Activated naive CD8-positive, alpha-beta T cell treated with anti-CD3 and anti-CD28 coated beads for 36 hours (primary cell): Measurements from ENCODE around the gene RBMS3. TPM values are rescaled to one million over a fixed set of nuclear protein-coding genes. Genes with fewer than 3 reads are reported as not detected.
"Not testable (repeated sequence)": the region's sequence is repeated elsewhere in the genome, so short reads cannot be mapped to it uniquely, and the experiment has no call there.

ENCODE experiments used
- DNase-seq: peaks from one replicate; pipeline ENCODE4 v3.0.0; 2021
- H3K27ac Mint-ChIP-seq: one replicate; pipeline ENCODE4 v1.8.0; 2022; ENCODE audit warnings: mild to moderate bottlenecking, moderate library complexity, mixed read lengths
- H3K27me3 Mint-ChIP-seq: one replicate; pipeline ENCODE4 v1.8.0; 2022; ENCODE audit warnings: mild to moderate bottlenecking, mixed read lengths
- H3K36me3 Mint-ChIP-seq: one replicate; pipeline ENCODE4 v1.8.0; 2021; ENCODE audit warnings: mild to moderate bottlenecking, mixed read lengths
- H3K4me1 Mint-ChIP-seq: one replicate; pipeline ENCODE4 v1.8.0; 2021; ENCODE audit warnings: mixed read lengths
- H3K4me3 Mint-ChIP-seq: one replicate; pipeline ENCODE4 v1.8.0; 2022; ENCODE audit warnings: mild to moderate bottlenecking, moderate library complexity, mixed read lengths
- H3K9me3 Mint-ChIP-seq: one replicate; pipeline ENCODE4 v1.8.0; 2022; ENCODE audit warnings: mixed read lengths
- total RNA-seq, 2 experiments: library from RNA; stranded (reverse); gene quantifications; one replicate each; pipeline ENCODE4 v1.2.3, GENCODE V29; 2021

RBMS3 gene
- total RNA-seq, 2 experiments from 2014 or later, result 1.6 TPM

DNA sequence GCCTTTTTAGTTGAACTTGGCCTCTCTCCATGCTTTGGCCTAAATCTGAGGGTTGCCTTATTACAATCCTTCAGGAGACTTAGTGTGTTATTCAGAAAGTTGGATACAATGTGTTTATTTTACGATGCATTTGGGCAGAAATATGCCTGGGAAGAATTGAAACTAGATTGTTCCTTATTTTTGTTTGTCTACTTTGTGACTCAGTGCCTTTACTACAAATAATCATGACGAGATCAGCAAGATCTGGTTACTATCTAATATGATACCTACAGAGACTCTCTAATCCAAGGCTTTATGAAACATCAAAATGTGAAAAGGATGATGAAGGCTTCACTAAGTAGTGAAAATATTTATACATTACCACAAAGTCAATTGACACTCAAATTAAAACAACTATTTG, 82.2 kb downstream of the RBMS3 start:
- Mint-ChIP-seq H3K4me1 (no peaks in the 10 kb centered on the region), H3K27ac (no peak overlapping the region), H3K27me3 (no peaks in the 10 kb centered on the region), H3K4me3 (no peak overlapping the region), H3K9me3 (no peaks in the 10 kb centered on the region), H3K36me3 (no peaks in the 10 kb centered on the region)
- no peak for DNase-seq

GRCh38 chr3:29370021-29370420, 89.2 kb downstream of the RBMS3 start:
- H3K4me3 Mint-ChIP-seq, result no peak overlapping the region
- DNase-seq, result no peak
- no peaks in the 10 kb centered on the region for H3K4me1 Mint-ChIP-seq
- no peaks in the 10 kb centered on the region for H3K9me3 Mint-ChIP-seq
- H3K27me3 Mint-ChIP-seq, result peaks cover 3% of the 10 kb centered on the region
- H3K36me3 Mint-ChIP-seq, result no peaks in the 10 kb centered on the region
- H3K27ac Mint-ChIP-seq, result no peak overlapping the region

GRCh38 chr3:29370476-29371420, 89.9 kb downstream of the RBMS3 start:
- peaks cover 3% of the 10 kb centered on the region for H3K27me3 Mint-ChIP-seq
- no peak for DNase-seq
- no peaks in the 10 kb centered on the region for H3K36me3 Mint-ChIP-seq
- no peaks in the 10 kb centered on the region for H3K9me3 Mint-ChIP-seq
- H3K4me3 Mint-ChIP-seq, result no peak overlapping the region
- no peak overlapping the region for H3K27ac Mint-ChIP-seq
- H3K4me1 Mint-ChIP-seq, result no peaks in the 10 kb centered on the region

- no peak overlapping the region for H3K4me3 Mint-ChIP-seq
- H3K27ac Mint-ChIP-seq, result no peak overlapping the region
- no peak for DNase-seq
- no peaks in the 10 kb centered on the region for H3K4me1 Mint-ChIP-seq
- no peaks in the 10 kb centered on the region for H3K9me3 Mint-ChIP-seq
- H3K27me3 Mint-ChIP-seq, result peaks cover 3% of the 10 kb centered on the region
- no peaks in the 10 kb centered on the region for H3K36me3 Mint-ChIP-seq
These were observed 92.3 kb downstream of the RBMS3 start for GRCh38 chr3:29373131-29373680.

DNA sequence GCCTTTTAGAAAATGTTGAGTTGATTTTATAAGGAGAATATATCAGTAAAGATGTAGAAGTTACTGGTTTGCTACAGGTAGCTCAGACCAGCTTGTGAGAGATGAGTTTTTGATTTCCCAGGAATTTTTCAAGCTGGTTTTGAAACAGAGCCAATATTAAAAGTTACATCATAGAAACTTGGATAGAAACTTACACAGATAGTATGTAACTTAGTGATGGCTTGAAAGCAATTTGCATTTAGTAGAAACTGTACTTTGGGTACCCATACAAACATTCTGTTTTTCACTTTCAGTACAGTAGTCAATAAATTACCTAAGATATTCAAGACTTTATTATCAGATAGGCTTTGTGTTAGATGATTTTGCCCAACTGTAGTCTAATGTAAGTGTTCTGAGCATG, 93.4 kb downstream of the RBMS3 start:
- H3K4me1 Mint-ChIP-seq, result no peaks in the 10 kb centered on the region
- H3K27ac Mint-ChIP-seq, result no peak overlapping the region
- no peak for DNase-seq
- H3K9me3 Mint-ChIP-seq, result no peaks in the 10 kb centered on the region
- peaks cover 3% of the 10 kb centered on the region for H3K27me3 Mint-ChIP-seq
- H3K4me3 Mint-ChIP-seq, result no peak overlapping the region
- no peaks in the 10 kb centered on the region for H3K36me3 Mint-ChIP-seq

- DNase-seq, result no peak
- H3K4me3 Mint-ChIP-seq, result no peak overlapping the region
- H3K4me1 Mint-ChIP-seq, result no peaks in the 10 kb centered on the region
- H3K27ac Mint-ChIP-seq, result no peak overlapping the region
- H3K27me3 Mint-ChIP-seq, result no peaks in the 10 kb centered on the region
- no peaks in the 10 kb centered on the region for H3K36me3 Mint-ChIP-seq
- no peaks in the 10 kb centered on the region for H3K9me3 Mint-ChIP-seq
These were observed 98.2 kb downstream of the RBMS3 start for GRCh38 chr3:29379097-29379496.

DNA sequence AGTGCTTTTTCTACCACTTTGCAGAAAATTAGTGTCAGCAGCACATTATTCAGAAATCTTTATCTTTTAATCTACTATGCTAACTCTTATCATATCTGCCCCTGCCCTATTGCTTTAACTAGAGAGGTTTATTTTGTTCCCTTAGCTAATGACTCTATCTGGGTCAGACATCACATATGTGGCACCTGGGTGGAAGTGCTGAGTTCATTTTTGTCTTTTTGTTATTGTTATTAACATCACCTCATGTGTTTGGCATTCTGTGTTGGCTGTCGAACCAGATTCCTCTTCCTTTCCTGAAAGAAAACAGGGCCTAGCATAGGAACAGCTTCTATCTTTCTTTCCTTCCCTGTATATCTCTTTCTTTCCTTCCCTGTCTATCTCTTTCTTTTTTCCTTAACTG, 100.7 kb downstream of the RBMS3 start:
- DNase-seq, result no peak
- Mint-ChIP-seq H3K27me3 (no peaks in the 10 kb centered on the region), H3K36me3 (no peaks in the 10 kb centered on the region), H3K27ac (no peak overlapping the region), H3K9me3 (no peaks in the 10 kb centered on the region), H3K4me3 (no peak overlapping the region), H3K4me1 (peaks cover 1% of the 10 kb centered on the region)

GRCh38 chr3:29382409-29382808, 101.5 kb downstream of the RBMS3 start:
- Mint-ChIP-seq H3K9me3 (no peaks in the 10 kb centered on the region), H3K27me3 (no peaks in the 10 kb centered on the region), H3K4me3 (no peak overlapping the region), H3K36me3 (no peaks in the 10 kb centered on the region), H3K27ac (no peak overlapping the region), H3K4me1 (peaks cover 3% of the 10 kb centered on the region)
- no peak for DNase-seq

DNA sequence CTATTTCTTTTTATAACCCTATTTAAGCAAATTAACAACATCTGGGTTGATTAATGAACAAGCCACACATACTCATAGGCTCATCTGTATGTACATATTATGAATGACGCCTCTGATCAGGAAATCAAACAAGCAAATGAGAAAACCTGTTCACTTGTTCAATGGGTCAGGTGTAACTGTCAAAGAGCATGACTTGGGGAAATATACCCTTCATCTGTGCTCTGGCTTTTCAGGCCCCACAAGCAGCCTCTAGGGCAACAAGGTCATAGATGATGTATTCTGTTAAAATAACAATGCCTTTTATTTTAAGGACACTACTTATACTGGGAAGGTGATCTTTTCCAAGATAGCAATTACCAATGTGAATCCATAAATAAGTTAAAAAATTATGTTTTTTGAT, 102.0 kb downstream of the RBMS3 start:
- Mint-ChIP-seq H3K4me3 (no peak overlapping the region), H3K9me3 (no peaks in the 10 kb centered on the region), H3K27ac (no peak overlapping the region), H3K27me3 (no peaks in the 10 kb centered on the region), H3K4me1 (peaks cover 3% of the 10 kb centered on the region), H3K36me3 (no peaks in the 10 kb centered on the region)
- no peak for DNase-seq

DNA sequence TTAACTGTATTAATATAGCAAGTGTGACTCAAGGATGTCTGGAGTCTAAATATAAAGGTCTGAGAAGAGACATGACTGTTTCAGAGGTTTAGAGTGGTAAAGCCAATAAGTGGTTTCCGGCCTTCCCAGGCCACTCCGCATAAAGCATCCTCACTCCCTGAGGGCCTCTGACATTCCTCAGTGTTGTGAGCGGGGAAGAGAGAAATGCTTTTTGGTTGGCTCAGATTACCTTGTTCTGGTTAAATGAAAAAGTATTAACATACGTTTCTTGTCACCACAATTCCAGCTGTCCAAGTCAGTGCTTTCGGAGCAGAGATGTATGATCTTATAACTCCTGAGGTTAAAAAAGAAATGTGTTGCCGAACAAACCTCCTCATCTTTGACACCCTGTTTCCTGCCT, 103.8 kb downstream of the RBMS3 start:
- DNase-seq, result no peak
- Mint-ChIP-seq H3K4me3 (no peak overlapping the region), H3K4me1 (peaks cover 3% of the 10 kb centered on the region), H3K36me3 (no peaks in the 10 kb centered on the region), H3K27me3 (no peaks in the 10 kb centered on the region), H3K27ac (no peak overlapping the region), H3K9me3 (no peaks in the 10 kb centered on the region)

DNA sequence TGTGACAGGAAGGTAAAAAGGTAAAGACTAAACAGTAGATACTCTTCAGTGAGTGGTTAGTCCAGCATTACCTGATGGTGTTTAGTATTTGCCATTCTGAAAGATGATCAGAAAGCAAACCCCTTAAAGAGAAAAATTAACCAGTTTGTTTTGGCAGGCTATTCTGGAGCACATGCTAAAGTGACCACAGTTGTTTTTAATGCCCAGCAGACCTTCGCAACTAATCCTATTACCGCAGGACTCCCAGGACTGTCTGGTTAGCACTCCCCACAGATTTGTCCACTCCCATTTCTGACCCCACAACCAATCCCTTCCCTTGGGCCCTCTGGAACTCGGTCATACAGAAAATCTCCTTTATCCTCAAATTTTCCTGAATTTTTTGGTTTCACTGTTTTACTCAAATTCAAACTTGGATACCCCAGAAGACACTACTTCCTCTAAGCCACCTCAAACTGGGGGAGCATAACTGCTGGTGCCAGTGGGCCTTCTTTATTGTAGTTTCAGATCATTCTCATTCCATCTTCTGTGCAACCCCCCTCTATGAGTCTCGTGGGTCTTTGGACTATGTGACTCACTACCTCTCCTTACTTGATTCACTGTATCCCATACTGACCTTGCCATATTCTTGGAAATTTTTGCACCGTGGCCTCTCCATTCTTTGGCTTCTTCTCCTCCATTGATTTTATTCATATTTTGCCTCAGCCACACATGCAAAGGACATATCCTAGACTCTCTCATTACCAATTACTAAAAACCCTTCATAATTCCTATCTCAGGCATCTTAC, 104.4 kb downstream of the RBMS3 start:
- no peak overlapping the region for H3K4me3 Mint-ChIP-seq
- no peak overlapping the region for H3K27ac Mint-ChIP-seq
- DNase-seq, result no peak
- no peaks in the 10 kb centered on the region for H3K36me3 Mint-ChIP-seq
- H3K4me1 Mint-ChIP-seq, result peaks cover 3% of the 10 kb centered on the region
- no peaks in the 10 kb centered on the region for H3K9me3 Mint-ChIP-seq
- no peaks in the 10 kb centered on the region for H3K27me3 Mint-ChIP-seq

DNA sequence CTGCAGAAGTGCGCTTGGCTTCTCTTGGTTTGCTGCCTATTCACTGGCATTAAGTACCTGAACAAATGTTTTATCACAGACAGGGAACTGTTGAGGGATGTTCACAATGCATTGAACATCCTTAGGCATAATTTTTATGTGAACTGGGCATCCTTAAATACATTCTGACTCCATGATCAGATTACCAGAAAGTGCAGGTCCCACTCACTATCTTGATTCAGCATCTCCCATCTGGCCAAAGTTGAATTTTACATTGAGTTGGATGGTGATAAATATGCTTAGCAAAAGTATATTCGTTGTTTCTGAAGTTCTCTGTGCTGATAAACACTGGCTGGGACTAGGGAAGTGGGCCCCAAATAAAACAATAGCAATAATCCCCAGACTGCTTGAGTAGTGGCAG, 108.5 kb downstream of the RBMS3 start:
- Mint-ChIP-seq H3K4me1 (peaks cover 3% of the 10 kb centered on the region), H3K4me3 (no peak overlapping the region), H3K36me3 (no peaks in the 10 kb centered on the region), H3K9me3 (peaks cover 4% of the 10 kb centered on the region), H3K27ac (no peak overlapping the region), H3K27me3 (no peaks in the 10 kb centered on the region)
- no peak for DNase-seq

DNA sequence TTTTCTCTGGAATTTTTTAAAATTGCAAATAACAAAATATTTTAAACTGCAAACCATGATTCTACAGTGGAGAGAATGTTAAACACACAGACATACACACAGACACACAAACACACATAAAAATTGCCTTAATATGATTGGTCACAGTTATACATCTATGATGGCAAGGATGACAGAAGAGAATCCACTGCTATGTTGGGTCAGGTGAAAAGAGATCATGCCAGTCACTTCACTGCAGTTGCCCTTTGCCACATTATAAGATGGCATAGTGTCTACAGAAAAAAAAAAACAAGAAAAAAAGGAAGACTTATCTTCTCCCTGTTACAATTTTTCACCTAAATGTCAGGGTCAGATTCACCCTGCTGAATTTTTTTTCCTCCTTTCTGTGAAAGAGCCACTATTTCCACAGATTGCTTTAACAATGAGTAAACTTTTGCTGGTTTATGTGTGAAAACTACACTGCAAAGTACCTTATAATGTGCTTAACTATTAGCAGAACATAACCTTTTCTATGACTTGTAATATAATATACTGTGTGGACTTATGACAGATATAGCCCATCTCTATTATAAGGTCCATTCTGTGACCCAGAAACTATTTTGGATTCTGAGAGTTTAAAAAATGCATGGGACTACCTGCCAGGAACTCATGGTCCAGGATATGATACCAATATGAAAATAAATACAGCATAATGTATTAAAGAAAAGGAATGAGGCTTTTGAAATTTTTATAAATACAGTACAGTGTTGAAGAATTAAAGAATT, 111.9 kb downstream of the RBMS3 start:
- H3K9me3 Mint-ChIP-seq, result peaks cover 6% of the 10 kb centered on the region
- DNase-seq, result no peak
- H3K27ac Mint-ChIP-seq, result no peak overlapping the region
- no peaks in the 10 kb centered on the region for H3K36me3 Mint-ChIP-seq
- no peak overlapping the region for H3K4me3 Mint-ChIP-seq
- H3K4me1 Mint-ChIP-seq, result no peaks in the 10 kb centered on the region
- peaks cover 4% of the 10 kb centered on the region for H3K27me3 Mint-ChIP-seq

DNA sequence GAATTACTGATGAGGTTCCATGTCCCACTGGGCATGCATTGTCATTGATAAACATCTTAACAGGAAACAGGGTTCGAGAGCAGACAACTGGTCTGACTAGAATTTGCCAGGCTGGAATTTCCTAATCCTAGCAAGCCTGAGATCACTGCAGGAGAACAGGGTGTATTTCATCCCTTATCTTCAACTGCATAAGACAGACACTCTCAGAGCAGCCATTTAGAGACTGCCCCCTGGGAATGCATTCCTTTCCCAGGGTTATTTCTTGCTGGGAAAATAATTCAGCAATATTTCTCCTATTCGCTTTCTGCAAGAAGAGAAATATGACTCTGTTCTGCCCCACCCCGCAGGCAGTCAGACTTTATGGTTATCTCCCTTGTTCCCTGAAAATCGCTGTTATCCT, 113.1 kb downstream of the RBMS3 start:
- H3K4me3 Mint-ChIP-seq, H3K9me3 Mint-ChIP-seq, H3K4me1 Mint-ChIP-seq, H3K27me3 Mint-ChIP-seq, H3K36me3 Mint-ChIP-seq, H3K27ac Mint-ChIP-seq, DNase-seq: not testable (repeated sequence)

DNA sequence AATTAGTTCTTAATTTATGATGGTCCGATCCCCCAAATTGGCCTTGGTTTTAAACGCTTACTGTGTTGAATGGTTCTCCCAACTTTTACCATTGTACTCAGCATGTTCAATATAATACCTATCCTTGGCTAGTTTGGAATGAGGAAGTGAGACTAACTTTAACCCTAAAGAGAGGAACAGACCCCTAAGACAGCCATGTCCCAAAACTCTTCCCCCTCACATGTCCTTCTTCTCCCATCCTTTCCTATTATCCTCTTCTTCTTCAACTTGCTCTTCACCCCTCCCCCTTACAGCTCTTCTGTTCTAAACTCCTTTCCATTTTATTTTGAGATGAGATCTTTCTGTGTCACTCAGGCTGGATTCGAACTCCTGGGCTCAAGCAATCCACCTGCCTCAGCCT, 116.5 kb downstream of the RBMS3 start:
- Mint-ChIP-seq H3K4me3 (no peak overlapping the region), H3K27ac (no peak overlapping the region), H3K36me3 (no peaks in the 10 kb centered on the region), H3K27me3 (peaks cover 8% of the 10 kb centered on the region), H3K4me1 (no peaks in the 10 kb centered on the region), H3K9me3 (peaks cover 6% of the 10 kb centered on the region)
- DNase-seq, result no peak
